Ovary (tissue), 9 donors: ENCODE data around the gene CD209. TPM values are rescaled to one million over a fixed set of nuclear protein-coding genes. Genes with fewer than 3 reads are reported as not detected.

Experiments used
- DNase-seq, 5 donors: peaks; one replicate each; pipeline ENCODE4 v3.0.0-alpha.2; 2019 to 2020
- H3K27ac ChIP-seq, 2 donors: fragments of 200-600 bp; one replicate each; pipeline versions ENCODE4 v1.5.1 to v1.8.0; 2019 to 2022
- H3K27me3 ChIP-seq: fragments of 200-600 bp; one replicate; pipeline ENCODE4 v1.8.0; 2022
- H3K36me3 ChIP-seq: fragments of 200-600 bp; sonication (generic); one replicate; pipeline ENCODE4 v1.5.1; 2019
- H3K4me1 ChIP-seq: one replicate; pipeline ENCODE4 v1.8.1; 2013; ENCODE audit warnings: mild to moderate bottlenecking, moderate library complexity; ENCODE audit not compliant: insufficient read depth
- H3K4me3 ChIP-seq: fragments of 200-600 bp; sonication (generic); one replicate; pipeline ENCODE4 v1.5.1; 2017
- H3K9me3 ChIP-seq, 2 donors: fragments of 200-600 bp in 1 of 2; sonication (generic) in 1 of 2; one replicate each; pipeline versions ENCODE4 v1.5.1 to v1.8.1; 2013 to 2019; ENCODE audit warnings: mild to moderate bottlenecking in 1 of 2, moderate library complexity in 1 of 2
- EP300 ChIP-seq: sonication (generic); formaldehyde crosslinking; IDR thresholded peaks from one replicate; pipeline ENCODE4 v1.6.1; 2017; ENCODE audit warnings: antibody characterized with exemption
- POLR2A ChIP-seq: fragments of 450-650 bp; IDR thresholded peaks from one replicate; pipeline ENCODE4 v1.6.1; 2017; ENCODE audit warnings: antibody characterized with exemption, mild to moderate bottlenecking, moderate library complexity
- WGBS, 3 donors: extraction: QIAGEN DNeasy Blood & Tissue Kit in 1 of 3; methylation state at CpG; one replicate each; pipeline versions ENCODE4 v1.1.5 to v1.1.7; 2013 to 2017; 5-methylcytosine and 5-hydroxymethylcytosine counted together
- intact Hi-C, 4 donors: fragments of 100-400 bp; cut with DNase I; formaldehyde crosslinking; loops; one replicate each; pipeline versions ENCODE4 v1.11.0 to v1.15.1; 2022 to 2023
- polyA plus RNA-seq, 2 donors: library from polyadenylated mRNA; stranded (reverse); fragments of 200-250 nt in 1 of 2; fragments of 350-450 nt in 1 of 2; fragmentation: Illumina TruSeq in 1 of 2; extraction: RNeasy Lipid Tissue Mini Kit (QIAGEN cat#74804) in 1 of 2; gene quantifications; one replicate each; pipeline ENCODE4 v1.2.3, GENCODE V29; 2013 to 2014
- total RNA-seq, 7 donors: library from RNA; depleted of rRNA in 2 of 7; stranded (reverse); fragments of >200 nt in 2 of 7; fragmentation: NEBNext Ultra II Directional in 3 of 7; extraction: Animal tissue kit (Norgen Biotek cat#: 25700) in 3 of 7; gene quantifications; one replicate each; pipeline versions ENCODE4 v1.1.0 to v1.2.4, GENCODE V29; 2016 to 2023
- TF ChIP-seq, protein P1 (sequence below), 3 donors: fragments of 450-650 bp in 2 of 3; fragments of 200-600 bp in 1 of 3; IDR thresholded peaks; one replicate each; pipeline versions ENCODE4 v1.5.1 to v1.8.0; 2016 to 2022; ENCODE audit warnings: antibody characterized with exemption in 3 of 3, mild to moderate bottlenecking in 1 of 3
- donor health status: DM: no; HTN: no; CAD: no; lungs with moderate emphysema.
- donor health status: DM: no; HTN: no; CAD: no.
- donor health status: Bipolar disorder and iron deficiency.
- donor health status: DM: yes; HTN: yes; CAD: no.
- donor health status: DM: no; HTN: no; CAD: no.
- donor health status: DM: yes; HTN: yes; CAD: no.

The CD209 gene
- total and polyA plus RNA-seq, 9 donors, result 0.48 to 26.1 (median 1.7) TPM

DNA sequence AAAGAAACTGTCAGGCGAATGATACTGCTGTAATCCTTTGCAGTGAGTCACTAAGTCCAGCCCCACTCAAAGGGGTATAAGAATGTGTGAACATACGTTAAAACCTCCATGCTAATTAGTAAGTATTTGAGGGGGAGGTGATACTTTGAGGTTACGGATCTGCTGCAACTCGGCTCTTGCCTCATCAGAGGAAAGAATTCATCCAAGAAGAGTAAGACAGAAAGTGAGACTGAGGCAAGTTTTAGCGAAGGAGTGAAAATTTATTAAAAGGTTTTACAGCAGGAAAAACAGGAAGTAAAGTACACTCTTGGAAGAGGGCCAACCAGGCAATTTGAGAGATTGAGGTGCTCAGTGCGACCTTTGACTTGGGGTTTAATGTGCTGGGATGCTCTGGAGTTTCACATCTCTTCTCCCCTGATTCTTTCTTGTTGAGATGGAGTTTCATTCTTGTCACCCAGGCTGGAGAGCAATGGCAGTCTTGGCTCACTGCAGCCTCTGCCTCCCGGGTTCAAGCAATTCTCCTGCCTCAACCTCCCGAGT, 25.5 kb upstream of the CD209 start:
- 39 to 56% (median 50%) methylated on average over 8 of the region's 8 CpGs for WGBS, 3 donors
- DNase-seq, result no peak

DNA sequence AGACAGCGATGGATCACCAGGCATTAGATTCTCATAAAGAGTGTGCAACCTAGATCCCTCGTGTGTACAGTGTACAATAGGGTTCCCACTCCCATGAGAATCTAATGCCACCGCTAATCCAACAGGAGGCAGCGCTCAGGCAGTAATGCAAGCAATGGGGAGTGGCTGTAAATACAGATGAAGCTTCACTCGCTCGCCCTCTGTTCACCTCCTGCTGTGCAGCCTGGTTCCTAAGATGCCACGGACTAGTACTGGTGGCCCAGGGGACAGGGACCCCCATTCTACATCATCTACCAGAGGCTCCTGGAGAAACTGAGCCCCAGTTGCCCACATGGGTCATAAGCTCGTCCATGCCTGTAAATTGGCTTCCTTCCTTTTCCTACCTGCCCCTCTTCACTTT, 23.7 kb upstream of the CD209 start:
- Histone ChIP-seq H3K9me3 (no peaks in the 10 kb centered on the region), H3K36me3 (no peaks in the 10 kb centered on the region), H3K27ac (no peak overlapping the region), H3K27me3 (no peaks in the 10 kb centered on the region), H3K4me1 (peaks cover under 1% of the 10 kb centered on the region), H3K4me3 (no peak overlapping the region)
- TF ChIP-seq EP300 (no peak), POLR2A (no peak)
- TF ChIP-seq, protein P1, sequence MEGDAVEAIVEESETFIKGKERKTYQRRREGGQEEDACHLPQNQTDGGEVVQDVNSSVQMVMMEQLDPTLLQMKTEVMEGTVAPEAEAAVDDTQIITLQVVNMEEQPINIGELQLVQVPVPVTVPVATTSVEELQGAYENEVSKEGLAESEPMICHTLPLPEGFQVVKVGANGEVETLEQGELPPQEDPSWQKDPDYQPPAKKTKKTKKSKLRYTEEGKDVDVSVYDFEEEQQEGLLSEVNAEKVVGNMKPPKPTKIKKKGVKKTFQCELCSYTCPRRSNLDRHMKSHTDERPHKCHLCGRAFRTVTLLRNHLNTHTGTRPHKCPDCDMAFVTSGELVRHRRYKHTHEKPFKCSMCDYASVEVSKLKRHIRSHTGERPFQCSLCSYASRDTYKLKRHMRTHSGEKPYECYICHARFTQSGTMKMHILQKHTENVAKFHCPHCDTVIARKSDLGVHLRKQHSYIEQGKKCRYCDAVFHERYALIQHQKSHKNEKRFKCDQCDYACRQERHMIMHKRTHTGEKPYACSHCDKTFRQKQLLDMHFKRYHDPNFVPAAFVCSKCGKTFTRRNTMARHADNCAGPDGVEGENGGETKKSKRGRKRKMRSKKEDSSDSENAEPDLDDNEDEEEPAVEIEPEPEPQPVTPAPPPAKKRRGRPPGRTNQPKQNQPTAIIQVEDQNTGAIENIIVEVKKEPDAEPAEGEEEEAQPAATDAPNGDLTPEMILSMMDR (IDR thresholded peaks at IDR 0.05), result no peak
- WGBS, 3 donors, result 76 to 83% (median 81%) methylated on average over 8 of the region's 8 CpGs
- DNase-seq, result no peak
- intact Hi-C loops, result no loop called here

More for the DNA sequence above, 25.5 kb upstream of the CD209 start:
- Histone ChIP-seq H3K36me3 (no peaks in the 10 kb centered on the region), H3K9me3 (no peaks in the 10 kb centered on the region), H3K4me1 (no peaks in the 10 kb centered on the region), H3K4me3 (no peak overlapping the region), H3K27ac (no peak overlapping the region), H3K27me3 (no peaks in the 10 kb centered on the region)
- intact Hi-C loops, result no loop called here
- TF ChIP-seq, protein P1 (IDR thresholded peaks at IDR 0.05), result no peak

DNA sequence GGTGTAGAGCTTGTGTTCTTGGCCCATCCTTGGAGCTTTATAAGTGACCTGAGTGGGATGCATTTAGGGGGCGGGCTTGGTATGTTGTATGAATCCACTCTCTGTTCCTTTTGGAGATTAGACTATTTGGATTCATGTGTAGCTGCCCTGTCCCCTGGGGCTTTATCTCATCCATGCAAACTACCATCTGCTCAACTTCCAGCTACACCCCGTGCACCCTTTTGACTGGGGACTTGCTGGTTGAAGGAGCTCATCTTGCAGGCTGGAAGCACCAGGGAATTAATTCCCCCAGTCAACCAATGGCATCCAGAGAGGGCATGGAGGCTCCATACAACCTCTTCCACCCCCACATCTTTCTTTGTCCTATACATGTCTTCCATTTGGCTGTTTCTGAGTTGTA, 21.8 kb upstream of the CD209 start:
- 56 to 65% (median 59%) methylated on average over 2 of the region's 2 CpGs for WGBS, 3 donors
- Histone ChIP-seq H3K36me3 (no peaks in the 10 kb centered on the region), H3K27me3 (no peaks in the 10 kb centered on the region), H3K4me1 (peaks cover 3% of the 10 kb centered on the region), H3K9me3 (no peaks in the 10 kb centered on the region), H3K4me3 (no peak overlapping the region), H3K27ac (no peak overlapping the region)
- DNase-seq, result no peak
- TF ChIP-seq POLR2A (no peak), EP300 (no peak)
- TF ChIP-seq, protein P1 (IDR thresholded peaks at IDR 0.05), result no peak
- intact Hi-C loops, result no loop called here

DNA sequence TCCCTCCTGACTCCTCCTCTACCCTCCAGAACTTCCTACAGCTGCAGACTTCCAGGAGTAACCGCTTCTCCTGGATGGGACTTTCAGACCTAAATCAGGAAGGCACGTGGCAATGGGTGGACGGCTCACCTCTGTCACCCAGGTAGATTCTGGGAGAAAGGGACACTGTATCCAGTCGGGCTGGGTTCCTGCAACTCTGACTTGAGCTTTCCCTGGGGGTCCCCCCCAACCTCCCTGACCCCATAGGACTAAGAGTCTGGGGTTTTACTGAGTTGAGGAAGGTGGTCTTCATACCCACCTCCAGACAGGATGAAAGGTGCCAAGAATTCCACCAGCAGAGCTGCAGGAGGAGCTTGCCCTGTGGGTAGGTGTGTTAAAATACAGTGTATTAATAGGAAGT, 20.2 kb upstream of the CD209 start:
- Histone ChIP-seq H3K4me3 (no peak overlapping the region), H3K27me3 (no peaks in the 10 kb centered on the region), H3K9me3 (no peaks in the 10 kb centered on the region), H3K36me3 (no peaks in the 10 kb centered on the region), H3K4me1 (peaks cover 8% of the 10 kb centered on the region), H3K27ac (no peak overlapping the region)
- WGBS, 3 donors, result 77 to 86% (median 79%) methylated on average over 4 of the region's 4 CpGs
- no peak for DNase-seq
- TF ChIP-seq EP300 (no peak), POLR2A (no peak)
- TF ChIP-seq, protein P1 (IDR thresholded peaks at IDR 0.05), result no peak
- intact Hi-C loops, result no loop called here
